Neuron (in vitro differentiated cells): ENCODE measurements around the gene MED13L.
"Not testable (repeated sequence)": the region's sequence is repeated elsewhere in the genome, so short reads cannot be mapped to it uniquely, and the experiment has no call there.

Experiments used
- H2AFZ ChIP-seq: one replicate; pipeline ENCODE4 v1.6.1; 2013; ENCODE audit warnings: low read depth, mild to moderate bottlenecking, inconsistent platforms, low read length, moderate library complexity
- H3K27me3 ChIP-seq: one replicate; pipeline ENCODE4 v1.6.1; 2013; ENCODE audit warnings: low read length; ENCODE audit not compliant: insufficient read depth
- H3K36me3 ChIP-seq: one replicate; pipeline ENCODE4 v1.6.1; 2013; ENCODE audit warnings: low read length; ENCODE audit not compliant: insufficient read depth
- H3K4me1 ChIP-seq: one replicate; pipeline ENCODE4 v1.6.1; 2013; ENCODE audit warnings: low read length; ENCODE audit not compliant: insufficient read depth
- H3K4me3 ChIP-seq: 2 replicates; pipeline ENCODE4 v1.5.1; 2013; ENCODE audit warnings: mild to moderate bottlenecking, low read length, moderate library complexity
- H3K9me3 ChIP-seq: one replicate; pipeline ENCODE4 v1.6.1; 2013; ENCODE audit warnings: low read length

Gene MED13L

DNA sequence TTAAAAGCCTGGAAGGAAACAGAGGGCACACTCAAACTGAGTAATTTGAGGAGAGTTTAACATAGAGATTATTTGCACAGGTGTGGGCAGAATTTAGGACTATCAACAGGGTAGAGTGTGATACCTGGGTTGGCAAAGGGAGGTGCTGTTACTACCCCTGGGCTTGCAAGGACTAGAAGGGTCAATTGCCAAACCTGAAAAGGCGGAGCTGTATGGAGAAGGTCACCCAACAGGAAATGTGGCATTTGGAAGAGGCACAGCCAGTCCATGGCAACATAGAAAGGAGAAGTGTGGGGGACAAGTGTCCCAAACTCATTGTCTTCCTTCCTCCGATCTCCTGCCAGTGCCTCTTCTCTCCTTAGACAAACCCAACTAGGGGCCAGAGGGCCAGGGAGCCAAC is 21.6 kb upstream of the MED13L start:
- H3K36me3 ChIP-seq = no peaks in the 10 kb centered on the region
- no peak overlapping the region for H3K4me3 ChIP-seq
- H2AFZ ChIP-seq = no peak overlapping the region
- no peaks in the 10 kb centered on the region for H3K9me3 ChIP-seq
- H3K27me3 ChIP-seq = peaks cover 16% of the 10 kb centered on the region
- peaks cover 17% of the 10 kb centered on the region for H3K4me1 ChIP-seq

DNA sequence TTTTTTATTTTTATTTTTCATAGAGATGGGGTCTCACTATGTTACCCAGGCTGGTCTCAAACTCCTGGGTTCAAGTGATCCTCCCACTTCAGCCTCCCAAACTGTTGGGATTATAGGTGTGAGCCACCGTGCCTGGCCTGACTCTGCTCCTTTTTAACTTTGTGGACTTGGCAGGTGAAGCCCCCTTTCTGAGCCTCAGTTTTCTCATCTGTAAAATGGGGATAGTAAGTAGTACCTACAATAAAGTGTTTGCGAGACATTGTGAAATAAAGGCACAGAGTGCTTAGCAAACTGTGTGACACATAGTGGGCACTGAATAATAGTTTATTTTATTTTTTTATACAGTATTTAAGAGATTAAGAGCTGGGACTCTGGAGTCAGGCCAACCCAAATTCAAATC is 21.1 kb upstream of the MED13L start:
- Histone ChIP-seq H3K9me3 (no peaks in the 10 kb centered on the region), H3K27me3 (peaks cover 16% of the 10 kb centered on the region), H3K4me3 (no peak overlapping the region), H3K36me3 (no peaks in the 10 kb centered on the region), H2AFZ (no peak overlapping the region), H3K4me1 (peaks cover 17% of the 10 kb centered on the region)

DNA sequence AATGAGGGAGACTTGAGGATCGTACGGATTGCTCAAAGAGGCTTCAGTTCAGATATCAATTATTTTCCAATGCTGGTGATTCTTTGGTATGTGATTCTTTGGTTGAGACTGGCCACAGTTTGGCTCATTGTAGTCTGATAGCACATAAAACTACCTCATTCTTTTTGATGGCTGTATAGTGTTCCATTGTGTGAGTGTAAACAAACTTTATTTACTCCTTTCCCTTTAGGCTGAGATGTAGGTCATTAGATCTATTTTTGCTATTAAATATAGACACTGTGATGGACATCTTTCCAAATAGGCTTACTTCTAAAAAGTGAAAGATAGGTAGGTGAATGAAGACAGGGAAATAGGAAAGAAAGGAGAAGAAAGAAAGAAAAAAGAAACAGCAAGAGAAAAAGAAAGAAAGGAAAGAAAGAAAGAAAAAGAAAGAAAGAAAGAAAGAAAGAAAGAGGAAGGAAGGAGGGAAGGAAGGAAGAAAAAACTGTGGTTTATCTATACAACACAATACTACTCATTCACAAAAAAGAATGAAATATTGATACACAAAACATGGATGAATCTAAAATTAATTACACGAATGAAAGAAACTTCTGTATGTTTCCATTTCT is 19.8 kb upstream of the MED13L start:
- peaks cover 16% of the 10 kb centered on the region for H3K27me3 ChIP-seq
- H3K4me3 ChIP-seq = no peak overlapping the region
- H3K9me3 ChIP-seq = no peaks in the 10 kb centered on the region
- no peak overlapping the region for H2AFZ ChIP-seq
- H3K4me1 ChIP-seq = peaks cover 13% of the 10 kb centered on the region
- H3K36me3 ChIP-seq = no peaks in the 10 kb centered on the region

DNA sequence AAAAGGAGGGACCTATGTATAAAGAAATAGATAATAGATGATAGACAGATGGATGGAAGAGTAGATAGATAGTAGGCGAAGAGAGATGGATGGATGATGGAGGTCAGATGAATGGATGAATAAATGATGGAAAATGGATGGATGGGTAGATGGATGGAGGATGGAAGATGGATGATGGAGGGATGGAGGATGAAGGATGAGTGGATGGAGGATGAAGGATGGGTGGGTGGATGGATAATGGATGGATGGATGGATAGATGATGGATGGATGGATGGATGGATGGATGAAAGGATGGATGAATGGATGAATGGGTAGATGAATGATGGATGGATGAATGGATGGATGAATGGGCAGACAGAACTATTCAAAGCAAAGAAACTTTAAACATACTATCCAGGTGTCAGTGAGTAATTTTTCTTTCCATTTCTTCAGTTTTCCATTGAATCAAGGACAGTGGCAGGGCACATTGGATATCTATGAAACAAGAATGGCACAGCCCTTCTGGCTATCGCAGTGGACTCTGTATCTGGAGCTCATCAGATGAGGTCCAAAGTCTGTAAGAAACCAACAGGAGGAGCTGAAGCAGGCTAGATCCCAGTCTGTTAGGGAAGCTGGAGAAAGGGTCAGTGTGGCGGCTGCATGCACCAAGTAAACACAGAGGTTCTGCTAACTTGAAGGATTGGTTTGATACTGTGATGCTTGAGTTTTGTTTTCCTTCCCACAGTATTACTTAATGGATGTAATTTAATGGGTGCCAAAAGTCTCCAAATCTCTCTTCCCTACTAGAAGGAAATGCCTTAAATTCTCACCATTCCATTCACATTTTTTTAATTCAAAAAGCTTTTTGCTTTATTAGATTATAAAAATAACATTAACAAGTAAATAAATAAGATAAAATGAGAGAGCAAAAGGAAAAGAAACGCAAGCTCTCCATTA is 18.1 kb upstream of the MED13L start:
- Histone ChIP-seq H3K27me3 (peaks cover 15% of the 10 kb centered on the region), H3K36me3 (no peaks in the 10 kb centered on the region), H3K4me3 (no peak overlapping the region), H3K4me1 (peaks cover 8% of the 10 kb centered on the region), H3K9me3 (no peaks in the 10 kb centered on the region), H2AFZ (no peak overlapping the region)

DNA sequence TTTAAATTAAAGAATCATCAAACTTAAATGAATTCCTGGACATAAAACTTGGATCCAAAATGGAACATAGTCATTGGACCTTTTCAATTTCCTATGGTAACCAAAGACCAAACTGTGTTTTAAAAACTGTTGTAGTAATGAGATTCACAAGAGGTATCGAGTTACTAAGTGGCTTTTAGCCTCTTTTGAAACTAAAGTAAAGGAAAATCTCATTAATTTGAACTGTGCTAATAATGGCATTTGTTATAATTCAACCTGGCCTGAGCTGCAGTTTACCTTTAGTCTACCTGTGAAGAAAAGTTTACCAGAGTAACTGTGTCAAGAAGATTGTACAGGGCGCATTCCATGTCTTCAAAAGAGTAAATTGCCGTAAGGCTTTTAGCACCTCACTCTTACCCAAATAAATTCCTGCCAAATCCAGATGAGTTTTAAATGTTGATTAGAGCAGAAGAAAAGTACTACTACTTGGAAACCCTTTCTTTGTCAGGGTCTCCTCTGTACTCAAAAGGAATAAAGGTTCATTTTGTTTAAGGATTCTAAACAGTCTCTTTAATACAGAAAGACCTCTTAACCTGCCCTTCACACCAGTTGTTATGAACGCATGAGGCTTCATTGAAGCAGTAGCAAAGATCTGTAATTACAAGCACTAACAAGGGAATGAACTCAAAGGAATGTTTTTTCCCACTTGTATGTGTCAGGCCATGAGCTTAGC is 17.1 kb upstream of the MED13L start:
- no peaks in the 10 kb centered on the region for H3K9me3 ChIP-seq
- H2AFZ ChIP-seq = no peak overlapping the region
- H3K4me1 ChIP-seq = peaks cover 8% of the 10 kb centered on the region
- peaks cover 7% of the 10 kb centered on the region for H3K27me3 ChIP-seq
- H3K36me3 ChIP-seq = no peaks in the 10 kb centered on the region
- no peak overlapping the region for H3K4me3 ChIP-seq

DNA sequence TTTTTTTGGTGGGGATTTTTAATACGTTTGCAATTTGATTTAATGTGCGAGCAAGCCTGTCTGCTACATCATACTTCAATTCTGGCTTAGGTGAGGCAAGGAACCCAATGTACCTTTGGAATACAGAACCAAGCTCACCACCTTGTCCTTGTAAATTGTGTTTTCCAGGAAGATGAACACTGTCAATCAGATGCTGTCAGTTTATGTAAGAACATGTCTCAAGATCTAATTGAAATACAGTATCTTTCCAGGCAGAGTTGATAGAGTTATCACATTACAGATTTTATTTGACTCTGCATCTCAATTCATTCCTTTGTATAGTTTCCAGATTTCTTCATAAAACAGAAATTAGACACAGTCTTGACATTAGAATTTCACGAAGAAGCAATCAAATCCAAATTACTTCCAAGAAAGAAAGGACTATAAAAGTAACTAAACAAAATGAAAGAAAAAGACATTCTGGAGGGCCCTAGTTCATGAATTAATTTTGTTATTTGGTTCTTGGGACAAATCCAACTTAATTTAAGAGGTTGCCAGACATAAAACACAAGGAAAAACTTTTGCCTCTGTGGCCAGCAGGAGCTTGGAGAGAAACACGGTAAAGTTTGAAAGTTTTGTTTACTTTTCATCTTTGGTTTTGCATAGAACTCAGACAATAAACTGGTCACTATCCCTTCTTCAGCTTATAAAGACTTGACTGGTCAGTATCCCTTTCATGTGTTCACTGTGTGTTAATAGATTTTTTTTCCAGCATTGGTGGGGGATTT is 16.4 kb upstream of the MED13L start:
- Histone ChIP-seq H3K4me3 (no peak overlapping the region), H2AFZ (no peak overlapping the region), H3K4me1 (peaks cover 8% of the 10 kb centered on the region)

DNA sequence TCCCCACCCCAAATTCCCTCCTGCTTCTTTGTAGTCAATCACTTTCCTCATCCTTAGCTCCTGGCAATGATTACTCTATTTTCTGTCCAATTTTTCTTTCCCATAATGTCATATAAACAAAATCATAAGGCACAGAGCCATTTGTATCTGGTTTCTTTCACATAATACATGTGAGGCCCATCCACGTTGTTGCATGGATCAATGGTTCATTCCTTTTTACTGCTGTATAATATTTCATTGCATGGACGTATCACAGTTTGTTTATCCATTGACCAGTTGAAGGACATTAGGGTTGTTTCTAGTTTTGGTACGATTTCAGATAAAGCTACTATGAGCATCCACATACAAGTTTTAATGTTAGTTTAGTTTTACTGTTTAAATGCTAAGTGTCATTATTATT is 13.7 kb upstream of the MED13L start:
- Histone ChIP-seq H3K27me3 (no peaks in the 10 kb centered on the region), H3K4me1 (peaks cover 8% of the 10 kb centered on the region), H3K4me3 (no peak overlapping the region), H2AFZ (no peak overlapping the region), H3K36me3 (no peaks in the 10 kb centered on the region), H3K9me3 (no peaks in the 10 kb centered on the region)

More for the DNA sequence above, 16.4 kb upstream of the MED13L start:
- no peaks in the 10 kb centered on the region for H3K9me3 ChIP-seq
- H3K27me3 ChIP-seq = no peaks in the 10 kb centered on the region
- H3K36me3 ChIP-seq = no peaks in the 10 kb centered on the region

DNA sequence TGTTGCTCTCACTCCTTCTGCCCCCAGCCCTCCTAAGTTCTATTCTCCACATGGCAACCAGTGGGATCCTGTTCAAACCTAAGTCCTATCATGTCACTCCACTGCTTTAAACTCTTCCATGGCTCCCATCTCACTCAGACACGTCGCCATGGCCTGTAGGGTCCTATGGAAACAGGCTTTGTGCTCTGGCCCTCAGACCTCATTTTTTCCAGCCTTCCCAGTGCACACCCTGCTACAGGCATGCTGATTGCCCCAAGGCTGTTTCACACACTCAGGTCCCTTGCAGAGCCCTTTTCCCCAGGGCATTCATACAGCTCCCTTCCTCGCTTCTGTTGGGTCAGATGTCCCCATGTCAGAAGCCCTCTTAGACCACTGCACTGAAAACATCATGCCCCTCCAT is 11.2 kb upstream of the MED13L start:
- Histone ChIP-seq H2AFZ (no peak overlapping the region), H3K27me3 (no peaks in the 10 kb centered on the region), H3K4me3 (no peak overlapping the region)

DNA sequence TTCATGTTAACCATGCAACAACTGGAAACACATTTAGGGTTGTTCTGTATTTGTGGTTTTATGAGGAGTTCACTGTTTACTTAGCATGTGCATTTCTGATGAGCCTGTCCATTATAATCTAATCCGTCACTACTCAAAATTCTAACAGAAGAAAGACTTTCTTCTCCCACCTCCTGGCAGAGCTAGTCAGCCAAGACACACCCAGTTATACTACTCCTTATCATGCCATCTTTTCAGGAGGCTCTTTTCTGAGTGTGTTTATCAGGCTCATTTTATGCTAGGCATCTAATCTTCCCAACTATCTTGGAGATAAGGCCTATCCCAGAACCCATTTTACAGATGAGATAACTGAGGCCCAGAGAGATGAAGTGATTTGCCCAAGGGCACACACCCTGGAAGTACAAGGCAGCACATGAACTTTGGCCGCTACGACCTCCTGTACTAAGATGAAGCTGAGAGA is 10.4 kb upstream of the MED13L start:
- H3K9me3 ChIP-seq = no peaks in the 10 kb centered on the region
- H3K4me3 ChIP-seq = no peak overlapping the region
- no peaks in the 10 kb centered on the region for H3K27me3 ChIP-seq
- H3K36me3 ChIP-seq = no peaks in the 10 kb centered on the region
- no peak overlapping the region for H2AFZ ChIP-seq
- H3K4me1 ChIP-seq = no peaks in the 10 kb centered on the region

More for the DNA sequence above, 11.2 kb upstream of the MED13L start:
- H3K9me3 ChIP-seq = no peaks in the 10 kb centered on the region
- H3K4me1 ChIP-seq = no peaks in the 10 kb centered on the region
- no peaks in the 10 kb centered on the region for H3K36me3 ChIP-seq

DNA sequence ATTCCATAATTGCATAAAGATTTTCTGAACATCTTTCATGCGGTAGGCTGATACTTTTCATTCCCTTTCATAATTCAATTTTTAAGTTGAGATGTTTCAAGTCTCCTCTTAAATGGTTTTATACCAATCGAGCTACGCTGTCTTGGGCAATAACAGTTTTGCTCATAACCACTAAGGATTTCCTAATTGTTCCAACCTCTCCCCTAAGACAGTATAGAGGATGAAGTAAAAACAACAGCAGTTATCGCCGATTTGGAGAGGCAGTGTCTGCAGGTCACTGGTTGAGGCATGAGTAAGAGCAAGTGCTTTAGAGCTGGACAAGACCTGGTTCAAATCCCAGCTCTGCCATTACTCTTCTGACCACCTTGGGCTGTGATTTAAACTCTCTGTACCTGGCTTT is 6.9 kb upstream of the MED13L start:
- no peaks in the 10 kb centered on the region for H3K36me3 ChIP-seq
- no peaks in the 10 kb centered on the region for H3K4me1 ChIP-seq
- no peak overlapping the region for H3K4me3 ChIP-seq
- no peak overlapping the region for H2AFZ ChIP-seq
- no peaks in the 10 kb centered on the region for H3K9me3 ChIP-seq
- no peaks in the 10 kb centered on the region for H3K27me3 ChIP-seq

DNA sequence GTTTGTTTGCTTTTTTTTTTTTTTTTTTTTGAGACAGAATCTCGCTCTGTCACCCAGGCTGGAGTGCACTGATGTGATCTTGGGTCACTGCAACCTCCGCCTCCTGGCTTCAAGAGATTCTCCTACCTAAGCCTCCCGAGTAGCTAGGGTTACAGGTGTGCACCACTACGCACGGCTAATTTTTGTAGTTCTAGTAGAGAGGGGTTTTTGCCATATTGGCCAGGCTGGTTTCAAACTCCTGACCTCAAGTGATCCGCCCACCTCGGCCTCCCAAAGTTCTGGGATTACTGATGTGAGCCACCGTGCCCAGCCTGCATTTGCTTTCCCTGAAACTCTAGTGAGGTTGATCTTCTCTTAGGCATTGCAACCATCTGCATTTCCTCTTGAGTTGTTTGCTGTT is 6.4 kb upstream of the MED13L start:
- not testable (repeated sequence) for H2AFZ ChIP-seq, H3K9me3 ChIP-seq, H3K36me3 ChIP-seq, H3K4me3 ChIP-seq, H3K27me3 ChIP-seq, H3K4me1 ChIP-seq

DNA sequence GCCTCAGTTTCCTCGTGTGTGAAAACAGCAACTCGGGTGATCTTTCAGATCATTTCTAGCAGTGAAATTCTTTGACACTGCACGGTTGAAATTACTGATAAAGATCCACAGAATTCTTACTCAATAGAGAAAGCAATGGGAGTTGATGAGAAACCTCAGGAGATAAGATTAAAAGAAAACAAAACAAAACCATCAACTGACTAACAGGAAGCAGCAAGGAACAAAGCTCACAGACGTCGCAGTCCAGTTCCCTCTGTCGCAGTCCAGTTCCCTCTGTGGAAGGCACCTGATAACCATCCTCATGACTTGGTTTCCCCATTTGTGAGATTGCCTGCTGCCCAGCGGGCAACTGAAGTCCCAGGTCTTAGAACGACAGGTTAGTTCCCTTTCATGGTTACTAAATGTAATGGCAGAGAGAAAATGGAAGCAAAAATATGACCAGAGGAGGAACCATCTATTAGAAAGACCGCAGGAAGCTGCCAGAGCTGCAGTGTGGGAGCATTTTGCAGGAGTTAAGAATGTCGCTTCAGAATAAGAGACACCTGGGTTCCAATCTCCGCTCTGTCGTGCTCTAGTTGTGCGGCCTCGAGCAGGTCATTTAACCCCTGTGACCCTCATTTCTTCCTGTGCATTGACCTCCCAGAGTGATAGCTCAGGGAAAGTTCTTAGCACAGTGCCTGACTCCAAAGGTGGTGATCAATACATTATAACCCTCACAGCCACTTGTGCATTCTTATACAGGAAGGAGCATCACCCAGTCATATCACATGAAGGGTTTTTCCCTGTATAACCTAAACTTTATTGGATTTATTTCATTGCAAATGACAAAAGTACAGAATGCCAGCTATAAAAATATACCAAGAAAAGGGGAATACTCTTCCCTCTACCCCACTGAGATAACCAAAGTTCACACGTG is 5.1 kb upstream of the MED13L start:
- H2AFZ ChIP-seq = no peak overlapping the region
- no peaks in the 10 kb centered on the region for H3K4me1 ChIP-seq
- H3K36me3 ChIP-seq = no peaks in the 10 kb centered on the region
- H3K9me3 ChIP-seq = no peaks in the 10 kb centered on the region
- no peak overlapping the region for H3K4me3 ChIP-seq
- no peaks in the 10 kb centered on the region for H3K27me3 ChIP-seq
